DOHH2 (cell line): ENCODE data around the gene GAD1.
A peak's percentile ranks its signal among the peaks of the same experiment; 100 is the strongest.

ENCODE experiments used
- H3F3A ChIP-seq: fragments of 200-600 bp; sonication (generic), shearing (Covaris generic); 2 replicates; pipeline ENCODE4 v1.6.0; 2016; ENCODE audit warnings: antibody characterized with exemption, mild to moderate bottlenecking; ENCODE audit not compliant: control insufficient read depth, insufficient read depth
- H3K27ac ChIP-seq: fragments of 200-600 bp; sonication (generic); 2 replicates; pipeline ENCODE4 v1.5.1; 2014; ENCODE audit warnings: low read depth, mild to moderate bottlenecking, low read length, moderate library complexity
- H3K27me3 ChIP-seq: fragments of 200-600 bp; sonication (generic); 2 replicates; pipeline ENCODE4 v1.6.1; 2014; ENCODE audit warnings: mild to moderate bottlenecking, low read length, mixed read lengths; ENCODE audit not compliant: control insufficient read depth
- H3K36me3 ChIP-seq: fragments of 200-600 bp; sonication (generic); 2 replicates; pipeline ENCODE4 v1.6.1; 2014; ENCODE audit warnings: mild to moderate bottlenecking, low read length, moderate library complexity, mixed read lengths; ENCODE audit not compliant: control insufficient read depth
- H3K4me1 ChIP-seq: fragments of 200-600 bp; sonication (generic); 2 replicates; pipeline ENCODE4 v1.6.1; 2014; ENCODE audit warnings: mild to moderate bottlenecking, low read length, mixed read lengths; ENCODE audit not compliant: control insufficient read depth
- H3K4me2 ChIP-seq: fragments of 200-600 bp; sonication (generic); 2 replicates; pipeline ENCODE4 v1.6.0; 2014; ENCODE audit warnings: mild to moderate bottlenecking, low read length, moderate library complexity
- H3K4me3 ChIP-seq: fragments of 200-600 bp; sonication (generic); 2 replicates; pipeline ENCODE4 v1.5.1; 2014; ENCODE audit warnings: mild to moderate bottlenecking, low read length, mixed read lengths
- H3K79me2 ChIP-seq: fragments of 200-600 bp; sonication (generic); 2 replicates; pipeline ENCODE4 v1.6.1; 2014; ENCODE audit warnings: mild to moderate bottlenecking, low read length, mixed read lengths; ENCODE audit not compliant: control insufficient read depth
- H3K9me2 ChIP-seq: fragments of 200-600 bp; sonication (generic); replicated peaks from 2 replicates; pipeline ENCODE4 v1.6.1; 2014; ENCODE audit warnings: mild to moderate bottlenecking, low read length, mixed read lengths; ENCODE audit not compliant: control insufficient read depth
- H3K9me3 ChIP-seq: fragments of 200-600 bp; sonication (generic); 2 replicates; pipeline ENCODE4 v1.6.1; 2014; ENCODE audit warnings: antibody characterized with exemption, low read length, mixed read lengths; ENCODE audit not compliant: control insufficient read depth, insufficient read depth
- H4K20me1 ChIP-seq: fragments of 200-600 bp; sonication (generic); 2 replicates; pipeline ENCODE4 v1.6.0; 2014; ENCODE audit warnings: low read depth, mild to moderate bottlenecking, antibody characterized with exemption, low read length, moderate library complexity; ENCODE audit not compliant: control insufficient read depth, insufficient read depth
- CTCF ChIP-seq: fragments of 200-600 bp; sonication (generic); IDR thresholded peaks from one replicate; pipeline ENCODE4 v1.5.1; 2014; ENCODE audit warnings: antibody characterized with exemption, mild to moderate bottlenecking, low read depth, low read length; ENCODE audit not compliant: poor library complexity, severe bottlenecking
- EZH2phosphoT487 ChIP-seq: fragments of 200-600 bp; sonication (generic); IDR thresholded peaks from 2 replicates; pipeline ENCODE4 v1.6.1; 2017; ENCODE audit warnings: borderline replicate concordance, mild to moderate bottlenecking, antibody characterized with exemption, low read length, moderate library complexity, mixed read lengths

The GAD1 gene

GRCh38 chr2:170818036-170818751, 1.5 kb downstream of the GAD1 start:
- Histone ChIP-seq H3K27ac (no peak overlapping the region), H3K27me3 (peaks cover 51% of the 10 kb centered on the region), H3K4me2 (no peak overlapping the region), H3F3A (no peaks in the 10 kb centered on the region; the same call in 1 of the 2 replicates), H3K4me3 (no peak overlapping the region), H3K4me1 (peaks cover 28% of the 10 kb centered on the region), H4K20me1 (no peaks in the 10 kb centered on the region), H3K79me2 (no peaks in the 10 kb centered on the region), H3K9me3 (no peaks in the 10 kb centered on the region), H3K36me3 (no peaks in the 10 kb centered on the region), H3K9me2 (no peaks in the 10 kb centered on the region)
- no peak for TF ChIP-seq CTCF
- no peak for TF ChIP-seq EZH2phosphoT487

DNA sequence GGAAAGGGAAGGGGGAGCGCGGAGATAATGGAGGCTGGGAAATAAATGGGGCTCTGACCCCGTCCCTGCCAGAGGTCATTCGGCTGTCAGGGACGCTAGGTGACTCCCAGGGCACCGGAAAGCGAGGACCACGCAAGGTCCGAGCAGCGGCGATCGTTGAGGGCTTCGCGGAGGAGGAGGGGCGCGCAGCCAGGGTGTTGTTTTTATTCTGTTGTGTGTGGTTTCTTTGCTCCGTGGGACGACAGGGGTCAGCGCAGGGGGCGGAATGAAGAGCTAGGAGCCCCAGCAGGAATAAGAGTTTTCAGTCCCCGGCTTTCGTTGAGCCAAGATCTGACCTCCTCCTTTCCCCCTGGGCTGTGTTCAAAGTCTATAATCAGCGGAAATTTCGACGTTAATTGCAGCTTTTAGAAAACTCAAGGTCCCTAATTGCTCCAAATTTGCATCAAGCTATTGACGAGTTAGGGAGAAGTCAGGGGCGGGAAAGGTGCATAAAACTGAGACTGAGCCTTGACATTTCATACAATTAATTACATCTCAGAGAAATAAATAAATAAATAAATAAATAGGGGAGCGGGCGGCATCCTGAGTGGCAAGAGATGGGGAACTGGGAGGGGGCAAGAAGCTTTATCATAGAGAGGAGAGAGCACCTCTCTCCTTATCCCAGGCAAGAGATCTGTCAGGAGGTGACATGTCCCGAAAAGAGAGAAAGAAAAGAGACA, 2.2 kb downstream of the GAD1 start:
- Histone ChIP-seq H3K9me2 (no peaks in the 10 kb centered on the region), H3K36me3 (no peaks in the 10 kb centered on the region), H3K27ac (no peak overlapping the region), H3K27me3 (peaks cover 44% of the 10 kb centered on the region), H3K4me3 (no peak overlapping the region), H3K4me2 (no peak overlapping the region), H3F3A (no peaks in the 10 kb centered on the region; the same call in 1 of the 2 replicates), H4K20me1 (no peaks in the 10 kb centered on the region), H3K79me2 (no peaks in the 10 kb centered on the region), H3K4me1 (peaks cover 28% of the 10 kb centered on the region), H3K9me3 (no peaks in the 10 kb centered on the region)
- TF ChIP-seq CTCF (no peak), EZH2phosphoT487 (no peak)

DNA sequence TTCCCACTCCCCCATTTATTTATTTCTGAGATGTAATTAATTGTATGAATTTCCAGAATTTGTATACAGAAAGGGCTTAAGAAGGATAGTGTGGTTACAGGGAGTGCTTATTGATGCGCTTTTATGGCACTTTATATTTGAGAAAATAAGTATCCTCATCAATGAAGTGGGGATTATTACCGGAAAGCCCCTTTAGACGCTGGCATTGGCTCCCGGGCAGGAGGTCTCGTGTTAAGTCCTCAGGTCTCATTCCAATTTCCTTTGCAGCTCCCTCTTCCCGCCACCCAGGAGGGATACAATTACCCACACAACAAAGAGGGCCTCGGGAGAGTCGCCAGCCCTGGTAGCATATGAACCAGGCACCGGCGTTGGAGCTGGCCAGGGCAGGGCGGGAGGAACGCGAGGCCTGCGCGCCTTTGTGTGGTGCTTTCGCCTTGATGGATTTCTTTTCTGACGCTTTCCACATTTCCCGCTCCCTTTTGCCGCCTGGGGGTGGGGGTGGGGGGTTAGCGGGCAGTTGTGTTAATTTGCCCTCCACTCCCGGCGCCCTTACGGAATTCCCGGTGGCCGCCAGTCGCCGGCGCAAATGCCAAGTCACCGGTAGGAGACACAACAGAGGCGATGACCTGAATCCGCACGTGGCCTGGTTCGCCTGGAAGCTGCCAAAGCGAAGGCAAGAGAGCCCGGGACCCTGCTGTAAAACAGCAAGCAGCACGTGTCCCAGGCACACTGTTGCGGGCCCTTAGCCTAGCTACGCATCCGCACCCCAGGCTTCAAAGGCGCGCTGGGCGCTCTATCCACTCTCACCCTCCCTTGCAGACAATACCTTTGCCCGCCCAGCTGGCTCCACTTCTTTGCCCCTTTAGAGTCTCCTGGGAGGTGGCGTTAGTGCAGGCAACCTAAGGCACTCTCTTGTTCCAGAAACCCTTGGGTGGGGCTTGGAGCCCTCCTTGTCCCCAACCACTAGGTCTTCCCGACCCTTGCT, 3.3 kb downstream of the GAD1 start:
- Histone ChIP-seq H3K4me1 (peaks cover 28% of the 10 kb centered on the region), H3K27ac (no peak overlapping the region), H3K9me2 (no peaks in the 10 kb centered on the region), H3K79me2 (no peaks in the 10 kb centered on the region), H3K4me3 (peak overlapping the region; percentile 49), H3K36me3 (no peaks in the 10 kb centered on the region), H3K9me3 (no peaks in the 10 kb centered on the region), H4K20me1 (no peaks in the 10 kb centered on the region), H3K4me2 (peak overlapping the region; percentile 57), H3K27me3 (peaks cover 34% of the 10 kb centered on the region), H3F3A (no peaks in the 10 kb centered on the region; the same call in 1 of the 2 replicates)
- no peak for TF ChIP-seq CTCF
- no peak for TF ChIP-seq EZH2phosphoT487
